Right renal cortex interstitium (tissue), 3 donors: ENCODE results near the gene HNRNPL. TPM values are rescaled to one million over a fixed set of nuclear protein-coding genes. Genes with fewer than 3 reads are reported as not detected.

Experiments
- DNase-seq, 3 donors: peaks; one replicate each; pipeline ENCODE4 v3.0.0-alpha.2; 2013; ENCODE audit warnings: low read depth in 3 of 3, low spot score in 2 of 3
- polyA plus RNA-seq, 3 donors: library from polyadenylated mRNA; unstranded; fragments of 120-200 nt; gene quantifications; one replicate each; pipeline ENCODE4 v1.2.1, GENCODE V29; 2013; ENCODE audit not compliant: insufficient read length in 3 of 3

Gene HNRNPL
- polyA plus RNA-seq, 3 donors = 473 to 492 (median 480) TPM

DNA sequence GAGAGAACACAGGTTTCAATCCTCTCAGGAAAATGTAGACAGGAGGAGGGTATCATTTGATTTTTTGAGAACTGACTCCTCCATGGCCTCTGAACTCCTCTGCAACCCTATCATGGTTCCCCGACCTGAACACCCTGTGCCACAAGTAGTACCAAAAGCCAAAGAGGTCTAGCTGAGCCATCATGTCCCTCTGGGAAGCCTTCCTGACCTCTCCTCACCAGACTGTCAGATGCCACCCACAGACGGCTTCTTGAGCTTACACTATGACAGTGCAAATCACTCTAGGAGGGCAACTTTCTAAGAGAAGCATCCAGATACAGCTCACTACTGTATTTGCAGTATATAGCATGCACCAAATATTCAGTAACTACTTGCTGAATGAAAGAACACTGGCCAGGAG lies 3.7 kb downstream of the HNRNPL start:
- no peak for DNase-seq

DNA sequence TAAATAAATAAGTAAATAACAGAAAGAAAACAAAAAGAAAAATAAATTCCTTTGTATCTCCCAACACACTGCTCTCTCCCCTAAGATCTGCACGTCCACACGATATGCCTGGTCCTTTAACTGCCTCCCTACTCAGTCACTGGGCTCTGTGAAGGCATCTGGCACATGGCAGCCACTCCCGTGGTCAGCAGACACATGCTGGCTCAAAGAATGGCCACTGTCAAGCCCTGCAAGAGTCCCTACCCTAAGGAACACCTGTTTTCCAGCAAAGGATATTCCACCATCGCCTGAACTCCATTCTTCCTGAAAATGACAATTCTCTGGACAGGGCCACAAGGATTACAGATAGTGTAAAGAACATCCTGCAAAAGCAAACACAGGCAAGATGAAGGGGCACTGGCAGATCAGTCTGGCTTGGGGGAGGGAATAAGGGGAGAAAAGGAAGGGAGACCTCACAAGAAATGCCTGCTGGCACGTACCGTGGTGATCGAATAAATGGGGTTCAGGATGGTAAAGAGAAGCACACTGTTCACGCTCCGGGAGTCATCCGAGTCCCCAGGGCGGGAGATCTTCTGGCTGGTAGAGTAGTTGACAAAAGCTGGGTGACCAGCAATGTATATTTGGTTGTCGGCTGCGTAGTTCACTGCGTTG lies 4.3 kb downstream of the HNRNPL start:
- DNase-seq = no peak

DNA sequence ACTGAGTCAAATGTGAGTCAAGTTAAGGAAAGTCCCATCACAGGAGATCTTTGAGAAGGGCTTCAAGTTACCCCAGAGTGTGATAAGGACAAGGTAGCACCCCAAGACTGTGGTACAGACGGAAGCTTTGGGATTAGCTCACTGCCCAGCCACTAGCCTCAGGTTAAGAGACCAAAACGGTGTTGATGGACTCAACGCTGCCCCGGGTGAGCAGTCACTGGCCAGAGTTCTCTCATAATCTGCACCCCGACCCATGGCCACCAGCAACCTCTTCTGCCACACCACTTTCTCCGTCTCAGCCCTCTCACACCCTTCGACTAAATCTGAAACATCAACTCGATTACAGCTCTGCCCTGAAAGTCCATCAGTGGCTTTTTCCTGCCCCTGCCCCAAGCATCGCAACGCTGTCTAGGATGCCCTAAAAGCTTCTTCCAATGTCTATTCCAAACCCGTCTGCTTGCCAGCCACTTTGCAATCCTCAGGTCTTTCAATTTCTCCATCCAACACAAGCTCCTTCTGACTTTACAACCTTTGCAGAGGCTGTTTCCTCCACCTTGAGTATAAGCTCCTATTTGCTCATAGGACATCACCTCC lies 5.6 kb downstream of the HNRNPL start:
- DNase-seq = no peak

DNA sequence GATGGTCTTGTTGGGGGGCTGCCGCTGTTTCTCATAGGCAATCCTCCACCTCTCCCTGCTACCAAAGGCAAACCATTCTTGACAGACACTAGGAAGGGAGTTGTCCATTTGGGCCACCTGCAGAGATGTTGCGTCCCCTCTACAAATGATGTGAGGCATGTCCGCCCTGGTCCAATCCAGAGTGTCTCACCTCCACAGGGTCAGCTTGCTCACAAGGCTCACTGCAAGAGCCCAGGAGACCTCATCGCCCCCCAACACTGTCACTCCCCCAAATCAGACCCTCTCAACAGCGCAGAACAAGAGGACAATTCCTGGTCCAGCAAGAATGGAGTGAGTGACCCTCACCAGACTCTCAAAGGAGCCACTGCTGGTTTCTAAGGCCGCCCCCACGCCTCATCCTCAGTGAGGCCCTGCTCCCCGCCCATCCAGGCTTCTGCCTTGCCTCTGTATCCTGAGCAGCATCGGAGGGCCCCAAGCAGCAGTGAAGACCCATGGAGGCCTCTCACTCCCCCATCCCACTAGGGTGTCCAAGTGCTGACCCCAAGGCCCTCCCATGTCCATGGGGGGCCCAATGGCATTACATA lies 6.5 kb downstream of the HNRNPL start:
- DNase-seq = no peak

DNA sequence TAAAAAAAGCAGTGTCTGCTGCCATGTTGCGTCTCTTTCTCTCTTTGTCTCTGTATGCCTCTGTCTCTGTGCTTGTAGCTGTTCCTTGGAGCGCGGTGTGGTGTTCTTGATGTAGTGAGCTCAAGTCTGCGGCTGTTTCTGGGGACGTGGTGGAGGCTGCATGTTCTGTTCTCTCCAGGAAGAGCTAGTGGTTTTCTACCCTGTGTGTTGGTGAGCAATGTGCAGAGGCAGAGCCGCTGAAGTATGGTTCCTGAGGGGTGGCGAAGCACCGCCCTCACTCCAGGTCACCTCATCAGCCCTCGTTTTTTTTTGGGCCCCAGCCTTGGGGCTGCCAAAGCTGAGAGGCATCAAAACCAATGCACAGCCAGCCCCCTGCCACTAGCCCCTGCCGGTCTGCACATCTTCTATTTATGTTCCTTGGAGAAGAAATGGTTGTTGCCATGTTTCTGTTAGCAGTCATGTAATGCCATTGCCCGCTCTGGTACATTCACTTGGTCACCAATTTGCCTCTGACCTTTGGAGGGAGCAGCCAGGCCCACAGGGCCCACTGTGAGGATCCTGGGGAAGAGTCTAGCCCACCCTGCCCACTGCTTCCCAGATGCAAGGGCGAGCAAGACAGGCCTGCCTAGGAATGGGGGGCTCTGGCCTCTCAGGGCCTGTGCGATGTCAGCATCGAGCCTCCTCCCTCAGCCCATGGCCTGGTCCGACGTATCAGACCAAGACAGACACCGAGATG lies 7.2 kb downstream of the HNRNPL start:
- DNase-seq = no peak

DNA sequence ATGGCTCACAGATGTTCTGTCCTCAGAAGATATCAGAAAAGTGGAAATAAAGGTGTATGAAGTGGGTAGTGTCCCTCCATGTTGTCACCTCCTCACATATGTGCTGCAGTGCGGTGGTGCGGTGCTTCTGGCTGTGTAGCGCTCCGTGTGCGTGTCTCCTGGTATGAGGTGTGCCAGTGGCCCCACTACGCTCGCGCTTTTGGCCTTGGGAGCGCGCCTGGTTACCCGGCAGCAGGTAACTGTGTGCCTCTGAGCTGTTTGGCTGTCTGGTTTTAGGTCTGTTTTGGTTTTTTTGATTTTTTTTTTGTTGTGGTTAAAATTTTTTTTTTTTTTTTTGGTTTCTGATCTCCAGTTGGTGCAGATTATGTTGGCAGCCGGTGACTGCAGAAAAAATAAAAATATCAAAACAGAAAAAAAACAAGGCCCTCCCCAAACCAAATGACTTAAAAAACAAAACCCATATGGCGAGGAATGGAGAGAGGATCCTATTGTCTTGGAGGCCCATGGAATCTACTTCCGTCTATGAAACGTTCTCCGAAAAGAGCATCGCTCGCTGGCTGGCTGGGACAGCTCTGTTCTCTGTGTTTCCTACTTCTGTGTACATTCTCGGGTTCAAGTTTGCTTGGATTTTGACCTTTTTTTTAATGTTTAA lies 7.9 kb downstream of the HNRNPL start:
- no peak for DNase-seq

DNA sequence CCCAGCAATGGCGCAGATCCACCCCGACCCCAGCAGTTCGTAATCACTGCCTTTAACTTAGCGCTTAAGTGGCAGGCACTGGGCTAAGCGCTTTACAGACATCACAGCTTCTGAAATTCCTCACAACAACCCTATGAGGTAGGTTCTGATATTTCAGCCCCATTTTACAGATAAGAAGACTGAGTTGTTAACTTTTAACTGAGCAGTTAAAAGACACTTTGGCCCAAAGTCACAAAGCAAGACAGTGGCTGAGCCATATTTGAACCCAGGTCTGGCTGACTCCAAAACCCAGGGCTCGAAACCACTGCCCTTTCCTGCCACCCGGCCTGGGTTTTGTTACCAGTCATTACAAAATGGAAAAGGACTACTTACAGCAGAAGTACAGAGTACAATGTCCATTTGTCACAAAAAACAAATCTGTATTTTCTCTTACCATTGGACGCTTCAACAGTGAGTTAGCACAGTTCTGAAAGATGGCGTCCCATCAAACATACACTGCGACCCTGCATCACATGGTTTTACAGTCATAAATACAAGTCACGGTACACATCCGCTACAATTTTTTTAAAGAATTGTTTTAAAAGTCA lies 8.5 kb downstream of the HNRNPL start:
- no peak for DNase-seq

DNA sequence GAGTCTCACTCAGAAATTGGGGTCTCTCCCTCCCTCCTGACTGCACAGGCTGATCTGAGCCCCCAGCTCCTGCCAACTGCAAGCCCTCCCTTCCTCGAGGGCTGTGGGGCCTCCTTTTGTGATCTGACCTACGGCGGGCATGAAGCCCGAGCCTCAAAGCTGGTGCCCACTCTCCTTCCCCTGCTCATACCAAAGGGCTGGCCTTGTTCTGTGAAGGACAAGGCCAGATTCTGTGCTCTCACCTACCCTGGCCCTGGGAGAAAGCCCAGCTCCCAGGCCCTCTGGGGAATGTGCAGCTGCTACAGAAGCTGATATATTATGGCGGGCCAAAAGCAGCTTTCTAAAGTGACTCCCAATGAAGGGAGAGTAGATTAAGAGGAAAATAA lies 9.2 kb downstream of the HNRNPL start:
- no peak for DNase-seq

DNA sequence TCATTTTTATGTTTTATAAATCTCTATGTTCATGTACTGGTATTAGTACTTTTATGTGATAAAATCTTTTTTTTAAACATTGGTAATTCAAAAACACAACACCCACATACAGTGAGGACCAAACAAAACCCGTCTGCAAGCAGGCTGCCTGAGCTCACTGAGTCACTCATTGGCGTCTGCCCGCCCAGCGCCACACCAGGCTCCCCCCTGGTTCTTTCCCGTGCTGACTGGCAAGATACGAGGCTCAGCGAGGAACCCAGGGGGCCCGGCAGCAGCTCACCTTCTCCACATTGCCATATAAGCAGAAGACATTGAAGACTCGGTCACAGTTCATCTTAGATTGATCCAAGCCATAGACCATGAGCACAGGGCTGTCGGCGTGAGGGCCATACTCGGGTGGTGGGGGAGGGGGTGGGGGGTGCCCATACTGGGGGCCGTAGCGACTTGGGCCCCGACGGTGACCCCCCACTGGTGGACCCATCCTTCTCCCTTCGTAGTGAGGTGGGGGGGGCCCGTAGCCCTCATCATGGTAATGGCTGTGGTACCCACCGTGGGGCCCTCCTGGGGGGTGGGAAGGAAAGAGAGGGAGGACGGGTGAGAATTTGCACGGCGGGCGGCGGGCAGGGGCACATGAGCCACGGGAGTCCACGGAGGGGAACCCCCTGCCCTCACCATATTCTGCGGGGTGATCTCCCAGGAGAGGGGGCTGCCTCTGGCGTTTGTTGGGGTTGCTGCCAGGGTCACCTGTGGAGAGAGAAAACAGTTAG lies 9.8 kb downstream of the HNRNPL start:
- DNase-seq = no peak

DNA sequence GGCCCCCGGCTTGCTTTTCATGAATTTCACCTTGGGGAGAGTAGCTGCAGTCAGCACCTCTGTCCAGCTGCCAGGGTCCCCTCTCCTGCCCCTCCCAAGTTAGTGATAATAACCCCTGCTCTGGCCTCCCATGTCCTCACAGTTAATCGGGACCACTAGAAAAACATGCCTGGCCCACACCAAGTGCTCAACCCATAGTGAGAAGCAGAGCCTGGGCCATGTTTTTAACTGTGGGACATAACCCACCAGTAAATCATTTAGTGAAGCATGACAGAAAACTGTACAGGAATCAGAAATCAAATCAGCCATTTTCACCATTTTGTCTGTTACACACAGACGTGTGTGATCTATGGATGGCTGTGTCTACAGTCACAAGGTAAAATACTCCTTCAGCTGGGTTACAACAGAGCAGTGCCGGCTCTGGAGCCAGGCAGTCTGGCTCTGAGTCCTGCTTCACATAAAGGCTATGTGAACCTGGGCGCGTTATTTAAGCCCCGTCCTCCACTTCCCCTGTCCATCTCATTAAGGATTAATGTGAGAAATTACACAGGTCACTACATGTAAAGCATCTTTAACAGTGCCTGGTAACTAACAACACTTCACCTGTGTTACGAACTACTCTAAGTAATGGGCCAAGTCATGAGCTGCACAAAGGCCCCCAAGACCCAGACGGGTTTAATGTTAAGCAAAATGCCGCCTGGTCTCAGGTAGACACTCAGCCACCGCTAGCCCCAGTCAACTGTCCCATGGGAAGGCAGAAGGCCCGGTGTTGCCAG lies 10.6 kb downstream of the HNRNPL start:
- no peak for DNase-seq

DNA sequence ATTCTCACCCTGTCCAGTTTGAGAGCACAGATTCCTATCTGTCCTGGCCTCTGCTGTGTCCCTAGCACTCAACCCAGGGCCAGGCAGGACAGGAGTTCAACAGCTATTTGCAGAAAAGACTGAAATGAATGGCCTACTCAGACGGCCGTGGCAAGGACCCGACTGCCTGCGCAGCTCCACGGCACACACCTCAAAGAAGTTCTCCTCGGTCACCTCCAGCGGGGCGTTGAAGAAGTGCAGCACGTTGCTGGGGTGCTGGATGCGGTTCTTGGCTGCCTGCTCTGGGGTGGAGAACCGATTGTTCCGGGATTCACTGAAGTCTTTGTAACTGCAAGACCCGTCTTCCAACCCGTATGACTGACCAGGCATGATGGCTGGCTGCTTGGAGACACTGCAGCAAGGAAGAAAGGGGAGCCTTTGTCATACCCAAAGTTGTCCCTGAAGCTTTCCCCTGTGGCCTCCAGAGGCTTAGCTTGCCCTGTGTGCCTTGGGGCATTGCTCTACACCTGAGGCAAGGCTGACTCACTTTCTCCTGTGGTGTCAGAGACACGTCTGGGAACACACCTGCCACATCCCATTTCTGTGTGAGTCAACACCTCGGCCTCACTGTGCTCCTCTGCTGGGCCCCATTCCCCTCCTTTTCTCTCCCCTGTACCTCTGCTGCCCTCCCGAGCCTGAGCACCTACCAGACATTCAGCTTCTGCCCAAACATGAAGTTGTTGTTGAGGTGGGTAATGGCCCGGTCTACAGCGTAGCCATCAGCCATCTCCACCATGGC lies 11.4 kb downstream of the HNRNPL start:
- DNase-seq = no peak

DNA sequence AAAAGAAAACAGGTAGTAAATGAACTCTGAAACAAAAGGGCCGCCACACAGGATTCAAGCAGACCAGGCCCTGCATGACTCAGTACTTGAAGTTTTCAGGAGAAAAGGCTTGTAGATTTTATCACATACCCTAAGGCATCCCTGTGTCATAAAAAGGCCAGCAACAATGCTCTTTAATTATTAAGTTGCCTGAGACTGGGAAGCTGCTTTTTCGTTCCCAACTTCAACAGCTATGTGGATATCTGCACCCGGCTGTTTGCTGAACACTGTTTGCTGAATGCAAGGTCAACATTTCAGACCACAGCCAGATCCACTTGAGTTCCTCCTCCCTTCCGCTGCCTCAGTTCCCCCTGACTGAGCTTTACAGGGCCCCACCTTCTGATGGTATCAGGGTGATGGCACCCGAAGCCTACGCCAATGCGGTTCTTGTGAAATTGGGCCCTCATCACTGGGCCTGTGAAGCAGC lies 12.1 kb downstream of the HNRNPL start:
- no peak for DNase-seq

DNA sequence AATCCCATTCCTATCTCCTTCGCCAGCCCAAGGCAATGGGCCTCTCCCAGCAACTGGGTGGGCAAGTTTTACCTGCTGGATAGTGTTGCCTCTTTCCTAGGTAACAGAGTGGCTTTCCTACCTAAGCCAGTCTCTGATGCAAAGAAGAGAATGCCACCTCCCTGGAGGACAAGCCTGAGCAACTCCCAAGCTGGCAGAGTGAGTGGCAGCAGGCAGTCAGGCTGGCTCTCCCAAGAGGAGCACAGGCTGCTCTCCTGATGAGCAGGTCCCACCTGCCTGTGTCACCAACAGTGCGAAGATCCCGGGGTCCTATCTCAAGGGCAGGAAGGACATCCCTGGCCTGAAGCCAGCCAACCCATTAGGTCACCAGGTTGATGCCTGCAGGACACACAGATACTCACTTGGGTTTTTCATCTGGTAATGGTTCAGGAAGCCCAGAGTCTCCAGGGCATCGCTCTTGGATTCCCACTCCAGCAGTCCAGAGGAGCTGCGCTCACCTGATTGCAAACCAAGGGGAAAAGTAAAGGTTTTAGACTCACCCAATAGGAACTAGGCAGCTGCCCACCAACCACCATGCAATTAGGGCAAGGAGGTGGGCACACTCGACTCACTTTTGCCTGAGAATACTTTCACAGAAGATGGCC lies 12.7 kb downstream of the HNRNPL start:
- no peak for DNase-seq

DNA sequence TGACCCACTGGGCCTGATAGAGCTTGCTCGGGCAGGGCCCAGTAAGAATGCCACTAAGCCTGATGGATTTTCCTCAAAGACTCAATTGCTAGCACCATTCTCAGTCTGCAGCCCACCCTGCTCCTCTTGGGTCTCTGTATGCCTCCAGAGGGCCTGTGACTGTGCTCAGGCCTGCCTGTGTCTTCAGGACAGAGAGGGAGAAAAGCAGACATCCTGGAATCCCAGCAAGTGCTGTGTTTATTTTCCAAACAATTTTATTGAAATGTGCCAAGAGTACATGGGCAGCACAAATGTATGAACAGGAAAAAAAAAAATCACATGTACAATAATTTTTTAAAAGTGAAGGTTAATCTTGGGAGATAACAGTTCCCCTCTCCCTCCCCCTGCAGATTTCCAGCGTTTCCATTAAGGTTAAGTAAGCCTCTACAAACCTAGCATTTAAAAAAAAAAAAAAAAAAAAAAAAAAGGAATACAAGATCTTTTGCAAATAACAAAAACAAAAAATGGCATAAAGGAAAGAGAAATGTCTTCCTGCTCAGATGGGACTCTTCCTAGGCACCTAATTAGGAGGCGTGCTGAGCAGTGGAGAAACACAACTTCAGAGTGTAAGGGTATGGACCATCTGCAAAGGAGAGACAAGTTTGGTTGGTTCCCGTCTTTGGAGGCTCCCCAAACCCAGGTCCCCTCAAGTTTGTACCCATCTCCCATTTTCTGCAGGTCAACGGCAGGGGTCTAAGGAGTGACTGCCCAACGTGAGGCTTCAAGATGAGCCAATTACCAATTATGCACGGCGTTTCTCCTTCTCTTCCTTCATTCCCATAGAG lies 13.4 kb downstream of the HNRNPL start:
- DNase-seq = no peak

DNA sequence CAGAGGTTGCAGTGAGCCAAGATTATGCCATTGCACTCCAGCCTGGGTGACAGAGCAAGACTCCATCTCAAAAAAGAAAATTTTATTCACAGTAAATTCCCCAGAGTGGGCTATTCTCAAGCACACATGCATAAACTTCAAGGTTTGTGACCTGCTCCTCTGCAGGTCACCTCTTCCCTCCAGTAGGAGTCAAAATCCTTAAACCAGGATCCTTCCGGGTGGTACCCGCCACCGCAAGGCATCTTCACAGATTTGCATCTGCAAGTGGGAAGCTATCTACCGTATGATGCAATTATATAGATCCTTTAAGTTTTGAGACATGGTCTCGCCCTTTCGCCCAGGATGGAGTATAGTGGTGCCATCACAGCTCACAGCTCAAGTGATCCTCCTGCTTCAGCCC lies 15.2 kb downstream of the HNRNPL start:
- no peak for DNase-seq

DNA sequence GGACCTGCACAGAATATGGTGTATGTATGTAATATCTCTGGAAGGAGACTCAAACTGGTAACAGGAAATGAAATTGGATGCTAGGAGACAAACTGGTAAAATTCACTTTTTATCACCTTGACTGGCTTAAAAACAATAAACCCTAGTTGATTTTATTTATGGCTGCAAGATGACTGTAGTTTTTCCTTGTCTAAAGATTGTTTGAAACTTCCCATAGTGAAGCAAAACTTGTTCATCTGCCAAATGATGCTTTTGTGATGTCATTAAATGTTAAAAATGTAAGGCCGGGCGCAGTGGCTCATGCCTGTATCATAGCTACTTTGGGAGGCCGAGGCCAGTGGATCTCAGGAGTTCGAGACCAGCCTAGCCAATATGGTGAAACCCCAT lies 15.7 kb downstream of the HNRNPL start:
- no peak for DNase-seq

DNA sequence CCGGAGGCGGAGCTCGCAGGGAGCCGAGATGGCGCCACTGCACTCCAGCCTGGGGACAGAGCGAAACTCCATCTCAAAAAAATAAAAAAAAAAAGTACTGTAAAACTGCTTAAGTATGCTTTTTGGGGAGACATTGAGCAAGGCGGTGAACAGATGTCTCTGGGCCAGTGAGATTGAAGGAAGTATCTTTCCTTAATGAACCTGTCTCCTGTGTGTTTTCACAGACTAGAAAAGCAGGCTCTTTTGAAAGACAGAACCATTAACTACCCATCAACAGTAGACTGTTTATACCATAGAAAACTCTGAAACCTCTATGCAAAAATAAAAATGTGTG lies 16.7 kb downstream of the HNRNPL start:
- DNase-seq = no peak
